SK-N-SH (cell line): ENCODE results near the gene PLD1. TPM values are rescaled to one million over a fixed set of nuclear protein-coding genes. Genes with fewer than 3 reads are reported as not detected.

ENCODE experiments used
- CTCF ChIA-PET: fragments of 300-600, 350-600 bp; formaldehyde crosslinking; extraction: SDS; loops from one replicate; lab custom pipeline; 2021; lab: Yijun Ruan, JAX
- POLR2A ChIA-PET: fragments of 350-600 bp; sonication (Branson Sonifier 250); formaldehyde crosslinking; extraction: SDS; loops from one replicate; lab custom pipeline; 2020; ENCODE audit warnings: antibody characterized with exemption, inconsistent platforms; lab: Yijun Ruan, JAX
- DNase-seq: peaks from one replicate; pipeline ENCODE4 v3.0.0; 2012
- H2AFZ ChIP-seq: fragments of 200-600 bp; sonication (generic); 2 replicates; pipeline ENCODE4 v1.8.1; 2016; ENCODE audit warnings: antibody characterized with exemption, mild to moderate bottlenecking, low read depth
- H3F3A ChIP-seq: fragments of 200-600 bp; sonication (generic); replicated peaks from 2 replicates; pipeline ENCODE3; 2016; ENCODE audit warnings: antibody characterized with exemption, mild to moderate bottlenecking; ENCODE audit not compliant: insufficient read depth
- H3K27ac ChIP-seq, 2 experiments: fragments of 200-500 bp in 1 of 2; fragments of 200-600 bp in 1 of 2; sonication (Bioruptor generic) in 1 of 2; sonication (generic), shearing (Covaris generic) in 1 of 2; 2 replicates each; pipeline versions ENCODE4 v1.5.1 to v1.6.1; 2014 to 2016; ENCODE audit warnings: low read depth in 2 of 2, inconsistent platforms in 1 of 2, low read length in 1 of 2, mild to moderate bottlenecking in 1 of 2, mixed read lengths in 1 of 2
- H3K27me3 ChIP-seq: fragments of 200-600 bp; sonication (generic), shearing (Covaris generic); 2 replicates; pipeline ENCODE4 v1.6.1; 2016; ENCODE audit warnings: mixed run types; ENCODE audit not compliant: insufficient read depth
- H3K36me3 ChIP-seq, 2 experiments: fragments of 200-500 bp in 1 of 2; fragments of 200-600 bp in 1 of 2; sonication (Bioruptor generic) in 1 of 2; sonication (generic) in 1 of 2; replicated peaks in 1 of 2; 2 replicates each; pipeline versions ENCODE3 to v1.5.1; 2014 to 2016; ENCODE audit warnings: low read length in 1 of 2, mild to moderate bottlenecking in 1 of 2; ENCODE audit not compliant: insufficient read depth in 2 of 2, control insufficient read depth in 1 of 2
- H3K4me1 ChIP-seq, 2 experiments: fragments of 200-500 bp in 1 of 2; fragments of 200-600 bp in 1 of 2; sonication (Bioruptor generic) in 1 of 2; sonication (generic), shearing (Covaris generic) in 1 of 2; 2 replicates each; pipeline versions ENCODE4 v1.5.1 to v1.6.1; 2014 to 2016; ENCODE audit warnings: low read depth in 1 of 2, low read length in 1 of 2, mixed run types in 1 of 2; ENCODE audit not compliant: insufficient read depth in 2 of 2, control insufficient read depth in 1 of 2
- H3K4me2 ChIP-seq: fragments of 200-600 bp; sonication (generic), shearing (Covaris generic); 2 replicates; pipeline ENCODE4 v1.6.1; 2017; ENCODE audit warnings: mixed run types
- H3K4me3 ChIP-seq, 2 experiments: fragments of 200-500 bp in 1 of 2; fragments of 200-600 bp in 1 of 2; sonication (Bioruptor generic) in 1 of 2; sonication (generic), shearing (Covaris generic) in 1 of 2; 2 replicates each; pipeline versions ENCODE4 v1.5.1 to v1.8.1; 2014 to 2016; ENCODE audit warnings: low read depth in 2 of 2, inconsistent platforms in 1 of 2, low read length in 1 of 2, mild to moderate bottlenecking in 1 of 2, mixed read lengths in 1 of 2, moderate library complexity in 1 of 2
- H3K79me2 ChIP-seq: fragments of 200-600 bp; sonication (generic); 2 replicates; pipeline ENCODE4 v1.8.1; 2017; ENCODE audit warnings: mild to moderate bottlenecking; ENCODE audit not compliant: insufficient read depth
- H3K9ac ChIP-seq: fragments of 200-600 bp; sonication (generic); 2 replicates; pipeline ENCODE4 v1.6.1; 2017; ENCODE audit warnings: mixed run types
- H3K9me2 ChIP-seq: fragments of 200-600 bp; sonication (generic); 2 replicates; pipeline ENCODE4 v1.6.1; 2017; ENCODE audit warnings: mixed run types
- H3K9me3 ChIP-seq: fragments of 200-600 bp; sonication (generic); 2 replicates; pipeline ENCODE4 v1.6.1; 2017; ENCODE audit warnings: mixed run types, mild to moderate bottlenecking, moderate library complexity
- H4K20me1 ChIP-seq: fragments of 200-600 bp; sonication (generic); 2 replicates; pipeline ENCODE4 v1.6.1; 2017; ENCODE audit warnings: mild to moderate bottlenecking, mixed run types; ENCODE audit not compliant: insufficient read depth
- CTCF ChIP-seq: fragments of 200-600 bp; sonication (generic); IDR thresholded peaks from 2 replicates; pipeline ENCODE4 v1.6.1; 2017; ENCODE audit warnings: antibody characterized with exemption, mild to moderate bottlenecking, moderate library complexity
- MAX ChIP-seq: IDR thresholded peaks from 2 replicates; pipeline ENCODE4 v1.4.0; 2012; ENCODE audit warnings: low read depth
- NFIC ChIP-seq: IDR thresholded peaks from 2 replicates; pipeline ENCODE4 v1.4.0; 2012; ENCODE audit warnings: borderline replicate concordance
- TAF1 ChIP-seq: IDR thresholded peaks from 2 replicates; pipeline ENCODE4 v1.6.1; 2012; ENCODE audit warnings: low read depth, mild to moderate bottlenecking, low read length, moderate library complexity, borderline replicate concordance
- USF2 ChIP-seq: fragments of 150-350 bp; IDR thresholded peaks from 2 replicates; pipeline ENCODE4 v1.6.1; 2017; ENCODE audit warnings: antibody characterized with exemption, low read length, low read depth, borderline replicate concordance
- WGBS: methylation state at CpG from one replicate; pipeline ENCODE4 v1.1.6; 2017; ENCODE audit warnings: low lambda C conversion rate; 5-methylcytosine and 5-hydroxymethylcytosine counted together
- polyA plus RNA-seq, 3 experiments: library from polyadenylated mRNA; depleted of rRNA; stranded (reverse); fragments of >200 nt; gene quantifications; 2 replicates each; pipeline ENCODE4 v1.2.3, GENCODE V29; 2012

Gene PLD1
- polyA plus RNA-seq, 1 of the 3 experiments (the other 2 are of a cell fraction), result 6.2 TPM

- Histone ChIP-seq H3K9me3 (no peaks in the 10 kb centered on the region), H3K9ac (no peak overlapping the region), H3K36me3 (no peaks in the 10 kb centered on the region), H2AFZ (no peak overlapping the region), H3K4me2 (no peak overlapping the region), H3K9me2 (no peaks in the 10 kb centered on the region), H3F3A (no peaks in the 10 kb centered on the region), H3K27ac (no peak overlapping the region), H3K27me3 (no peaks in the 10 kb centered on the region), H3K4me3 (no peak overlapping the region), H3K79me2 (no peaks in the 10 kb centered on the region), H3K4me1 (peaks cover 0 to 3% of the 10 kb centered on the region in 2 experiments; a peak in 1 of 4 replicates), H4K20me1 (no peaks in the 10 kb centered on the region)
- CTCF ChIA-PET, result no interaction called here
- no peak for DNase-seq
- WGBS, result 90% methylated on average over 1 of the region's 1 CpG
- POLR2A ChIA-PET, result no interaction called here
- TF ChIP-seq NFIC (no peak), CTCF (no peak), MAX (no peak), TAF1 (no peak), USF2 (no peak)
- TF ChIP-seq, all 33 proteins: peak for 0
Observed at GRCh38 chr3:171551296-171551695, 259.0 kb downstream of the PLD1 start.

Other genes starting within 250 kb of the PLD1 start
- not detected in 2 replicates for gene TMEM212, start 32.9 kb upstream of the PLD1 start, polyA plus RNA-seq (2012; rRNA removed)
- gene FNDC3B, start 229.1 kb upstream of the PLD1 start, polyA plus RNA-seq (2012; rRNA removed), result 10.4 TPM in 2 replicates